GM08714 (cell line): Measurements from ENCODE around the gene NHLH1.

Source experiments
- H3K4me3 ChIP-seq: fragments of 200-500 bp; sonication (Bioruptor generic); 2 replicates; pipeline ENCODE4 v1.5.1; 2014; ENCODE audit warnings: mild to moderate bottlenecking, low read length, inconsistent platforms
- ZNF274 ChIP-seq: IDR thresholded peaks from 2 replicates; pipeline ENCODE4 v1.6.1; 2012; ENCODE audit warnings: mild to moderate bottlenecking, low read depth, low read length

The NHLH1 gene

GRCh38 chr1:160420881-160421842 is 54.3 kb downstream of the NHLH1 start:
- no peak for TF ChIP-seq ZNF274
- H3K4me3 ChIP-seq, result no peak overlapping the region

GRCh38 chr1:160421881-160422280 is 55.0 kb downstream of the NHLH1 start:
- TF ChIP-seq ZNF274, result no peak
- H3K4me3 ChIP-seq, result no peak overlapping the region
